ENCODE data around the gene HS1BP3.
A peak's percentile ranks its signal among the peaks of the same experiment; 100 is the strongest.

HS1BP3 gene

GRCh38 chr2:20627712-20628380, 23.1 kb downstream of the HS1BP3 start:
- no peak for DNase-seq

- DNase-seq = no peak
Observed at GRCh38 chr2:20626698-20627513, 24.0 kb downstream of the HS1BP3 start.

- no peak for DNase-seq
Observed at GRCh38 chr2:20626392-20626697, 24.6 kb downstream of the HS1BP3 start.

- no peak for DNase-seq
Observed at GRCh38 chr2:20625491-20626391, 25.2 kb downstream of the HS1BP3 start.

GRCh38 chr2:20624884-20625485, 25.9 kb downstream of the HS1BP3 start:
- DNase-seq = no peak

GRCh38 chr2:20624156-20624883, 26.6 kb downstream of the HS1BP3 start:
- DNase-seq = no peak

GRCh38 chr2:20623741-20624155, 27.1 kb downstream of the HS1BP3 start:
- DNase-seq = no peak

- no peak for DNase-seq
Observed at GRCh38 chr2:20623241-20623640, 27.7 kb downstream of the HS1BP3 start.

GRCh38 chr2:20622731-20623130, 28.2 kb downstream of the HS1BP3 start:
- DNase-seq = no peak

- no peak for DNase-seq
Observed at GRCh38 chr2:20622296-20622686, 28.6 kb downstream of the HS1BP3 start.

- no peak for DNase-seq
Observed at GRCh38 chr2:20621366-20622295, 29.3 kb downstream of the HS1BP3 start.

GRCh38 chr2:20620696-20621365, 30.1 kb downstream of the HS1BP3 start:
- no peak for DNase-seq

GRCh38 chr2:20620271-20620681, 30.6 kb downstream of the HS1BP3 start:
- DNase-seq = no peak

GRCh38 chr2:20619624-20620024, 31.3 kb downstream of the HS1BP3 start:
- no peak for DNase-seq

- no peak for DNase-seq
Observed at GRCh38 chr2:20618886-20619521, 31.9 kb downstream of the HS1BP3 start.

GRCh38 chr2:20618468-20618885, 32.4 kb downstream of the HS1BP3 start:
- peak; percentile 20 to 56 for DNase-seq

GRCh38 chr2:20617892-20618467, 32.9 kb downstream of the HS1BP3 start:
- DNase-seq = peak; percentile 93 to 95

GRCh38 chr2:20617081-20617575, 33.8 kb downstream of the HS1BP3 start:
- DNase-seq = no peak

GRCh38 chr2:20616341-20616871, 34.5 kb downstream of the HS1BP3 start:
- DNase-seq = no peak

Measured in inflammatory macrophage treated with lipopolysaccharide for 1 hour (primary cell).